Hepatocyte (in vitro differentiated cells): ENCODE data around the gene BPIFB2. TPM values are rescaled to one million over a fixed set of nuclear protein-coding genes. Genes with fewer than 3 reads are reported as not detected.

Source experiments
- DNase-seq: peaks from one replicate; pipeline ENCODE4 v3.0.0-alpha.2; 2016; ENCODE audit warnings: low spot score
- H2AFZ ChIP-seq: fragments of 200-600 bp; sonication (generic); 2 replicates; pipeline ENCODE4 v1.6.0; 2016; ENCODE audit warnings: antibody characterized with exemption, mild to moderate bottlenecking
- H3K27ac ChIP-seq: fragments of 200-600 bp; sonication (generic); 2 replicates; pipeline ENCODE4 v1.5.1; 2016; ENCODE audit warnings: mild to moderate bottlenecking
- H3K27me3 ChIP-seq: fragments of 200-600 bp; sonication (generic); 2 replicates; pipeline ENCODE4 v1.6.1; 2016
- H3K36me3 ChIP-seq: fragments of 200-600 bp; sonication (generic); replicated peaks from 2 replicates; pipeline ENCODE4 v1.5.1; 2016; ENCODE audit warnings: low read depth; ENCODE audit not compliant: insufficient read depth
- H3K4me1 ChIP-seq: fragments of 200-600 bp; sonication (generic); 2 replicates; pipeline ENCODE4 v1.5.1; 2016; ENCODE audit warnings: mild to moderate bottlenecking, moderate library complexity; ENCODE audit not compliant: insufficient read depth
- H3K4me2 ChIP-seq: fragments of 200-600 bp; sonication (generic); 2 replicates; pipeline ENCODE4 v1.6.0; 2016
- H3K4me3 ChIP-seq: fragments of 200-600 bp; sonication (generic); 2 replicates; pipeline ENCODE4 v1.5.1; 2016; ENCODE audit warnings: mild to moderate bottlenecking
- H3K79me2 ChIP-seq: fragments of 200-600 bp; sonication (generic); 2 replicates; pipeline ENCODE4 v1.6.0; 2017; ENCODE audit warnings: mild to moderate bottlenecking
- H3K9me2 ChIP-seq: fragments of 200-600 bp; sonication (generic); replicated peaks from 2 replicates; pipeline ENCODE4 v1.6.0; 2017; ENCODE audit warnings: mild to moderate bottlenecking; ENCODE audit not compliant: insufficient read depth
- H3K9me3 ChIP-seq: fragments of 200-600 bp; sonication (generic); 2 replicates; pipeline ENCODE4 v1.5.1; 2016; ENCODE audit warnings: low read depth, mild to moderate bottlenecking
- H4K20me1 ChIP-seq: fragments of 200-600 bp; sonication (generic); 2 replicates; pipeline ENCODE4 v1.6.0; 2016; ENCODE audit warnings: mild to moderate bottlenecking; ENCODE audit not compliant: insufficient read depth, poor library complexity, severe bottlenecking
- CTCF ChIP-seq: fragments of 200-600 bp; sonication (generic); IDR thresholded peaks from 2 replicates; pipeline ENCODE4 v1.5.1; 2016; ENCODE audit warnings: antibody characterized with exemption, mild to moderate bottlenecking; ENCODE audit not compliant: poor library complexity
- EZH2 ChIP-seq: fragments of 200-600 bp; sonication (generic); IDR thresholded peaks from 2 replicates; pipeline ENCODE4 v1.6.1; 2016; ENCODE audit warnings: antibody characterized with exemption, mild to moderate bottlenecking, borderline replicate concordance
- EZH2phosphoT487 ChIP-seq: fragments of 200-600 bp; sonication (generic); IDR thresholded peaks from one replicate; pipeline ENCODE4 v1.6.1; 2018; ENCODE audit warnings: antibody characterized with exemption, mild to moderate bottlenecking, low read depth, moderate library complexity; ENCODE audit not compliant: unreplicated experiment, severe bottlenecking
- WGBS: methylation state at CpG from one replicate; pipeline ENCODE4 v1.1.6; 2016; ENCODE audit warnings: low lambda C conversion rate; ENCODE audit errors: missing lambda C conversion rate; 5-methylcytosine and 5-hydroxymethylcytosine counted together
- polyA plus RNA-seq: library from polyadenylated mRNA; unstranded; fragments of >200 nt; fragmentation: Nextera tagmentation; extraction: Ambion mirVana; gene quantifications from 2 replicates; pipeline ENCODE4 v1.2.1, GENCODE V29; 2016
- total RNA-seq: library from RNA; depleted of rRNA; stranded (reverse); fragments of >200 nt; gene quantifications from 2 replicates; pipeline ENCODE4 v1.2.3, GENCODE V29; 2014

Gene BPIFB2
- total and polyA plus RNA-seq, 2 experiments from 2014 or later, result 0.30 to 0.70 TPM

GRCh38 chr20:33012327-33013189, 5.1 kb downstream of the BPIFB2 start:
- Histone ChIP-seq H3K4me2 (no peak overlapping the region), H3K4me3 (no peak overlapping the region), H3K27ac (no peak overlapping the region), H2AFZ (no peak overlapping the region), H3K27me3 (peaks cover 47% of the 10 kb centered on the region), H3K9me3 (no peaks in the 10 kb centered on the region), H3K79me2 (no peaks in the 10 kb centered on the region), H3K4me1 (no peaks in the 10 kb centered on the region), H3K9me2 (no peaks in the 10 kb centered on the region), H4K20me1 (no peaks in the 10 kb centered on the region), H3K36me3 (no peaks in the 10 kb centered on the region)
- TF ChIP-seq EZH2 (no peak), EZH2phosphoT487 (no peak), CTCF (no peak)
- 88% methylated on average over 15 of the region's 15 CpGs for WGBS
- no peak for DNase-seq

GRCh38 chr20:33013701-33014326, 6.3 kb downstream of the BPIFB2 start:
- H4K20me1 ChIP-seq, result no peaks in the 10 kb centered on the region
- no peaks in the 10 kb centered on the region for H3K9me2 ChIP-seq
- no peaks in the 10 kb centered on the region for H3K79me2 ChIP-seq
- H3K27ac ChIP-seq, result no peak overlapping the region
- no peaks in the 10 kb centered on the region for H3K4me1 ChIP-seq
- no peak overlapping the region for H3K4me2 ChIP-seq
- H3K36me3 ChIP-seq, result no peaks in the 10 kb centered on the region
- H3K27me3 ChIP-seq, result peaks cover 47% of the 10 kb centered on the region
- no peak overlapping the region for H3K4me3 ChIP-seq
- WGBS, result 79% methylated on average over 12 of the region's 12 CpGs
- no peak for DNase-seq
- TF ChIP-seq EZH2phosphoT487 (no peak), CTCF (no peak), EZH2 (no peak)
- no peak overlapping the region for H2AFZ ChIP-seq
- no peaks in the 10 kb centered on the region for H3K9me3 ChIP-seq

- no peaks in the 10 kb centered on the region for H4K20me1 ChIP-seq
- H2AFZ ChIP-seq, result no peak overlapping the region
- WGBS, result 43% methylated on average over 16 of the region's 16 CpGs
- H3K27me3 ChIP-seq, result peaks cover 47% of the 10 kb centered on the region
- no peaks in the 10 kb centered on the region for H3K36me3 ChIP-seq
- DNase-seq, result no peak
- no peak overlapping the region for H3K4me2 ChIP-seq
- no peaks in the 10 kb centered on the region for H3K79me2 ChIP-seq
- no peaks in the 10 kb centered on the region for H3K9me2 ChIP-seq
- no peak overlapping the region for H3K27ac ChIP-seq
- H3K9me3 ChIP-seq, result no peaks in the 10 kb centered on the region
- no peak overlapping the region for H3K4me3 ChIP-seq
- no peaks in the 10 kb centered on the region for H3K4me1 ChIP-seq
- no peak for TF ChIP-seq EZH2
- TF ChIP-seq EZH2phosphoT487, result no peak
- no peak for TF ChIP-seq CTCF
Observed at GRCh38 chr20:33014336-33015113, 7.0 kb downstream of the BPIFB2 start.
